T-helper 2 cell treated with Interferon-gamma antibody and Interleukin-4, amounts not matched to agents 5 μg/mL and 100 μg/mL, for 36 hours (primary cell): ENCODE measurements around the gene DDX39B.
"Not testable (repeated sequence)": the region's sequence is repeated elsewhere in the genome, so short reads cannot be mapped to it uniquely, and the experiment has no call there.

Experiments
- DNase-seq: peaks from one replicate; pipeline ENCODE4 v3.0.0; 2021; ENCODE audit warnings: low spot score
- H3K27ac Mint-ChIP-seq: one replicate; pipeline ENCODE4 v1.8.0; 2021; ENCODE audit warnings: mild to moderate bottlenecking, mixed read lengths
- H3K27me3 Mint-ChIP-seq: one replicate; pipeline ENCODE4 v1.8.0; 2021; ENCODE audit warnings: low read depth, mixed read lengths
- H3K36me3 Mint-ChIP-seq: one replicate; pipeline ENCODE4 v1.8.0; 2021; ENCODE audit warnings: low read depth, mixed read lengths
- H3K4me1 Mint-ChIP-seq: one replicate; pipeline ENCODE4 v1.8.0; 2021; ENCODE audit warnings: low read depth, mixed read lengths
- H3K4me3 Mint-ChIP-seq: one replicate; pipeline ENCODE4 v1.8.0; 2022; ENCODE audit warnings: mild to moderate bottlenecking, moderate library complexity, mixed read lengths
- H3K9me3 Mint-ChIP-seq: one replicate; pipeline ENCODE4 v1.8.0; 2021; ENCODE audit warnings: mixed read lengths

Gene DDX39B

DNA sequence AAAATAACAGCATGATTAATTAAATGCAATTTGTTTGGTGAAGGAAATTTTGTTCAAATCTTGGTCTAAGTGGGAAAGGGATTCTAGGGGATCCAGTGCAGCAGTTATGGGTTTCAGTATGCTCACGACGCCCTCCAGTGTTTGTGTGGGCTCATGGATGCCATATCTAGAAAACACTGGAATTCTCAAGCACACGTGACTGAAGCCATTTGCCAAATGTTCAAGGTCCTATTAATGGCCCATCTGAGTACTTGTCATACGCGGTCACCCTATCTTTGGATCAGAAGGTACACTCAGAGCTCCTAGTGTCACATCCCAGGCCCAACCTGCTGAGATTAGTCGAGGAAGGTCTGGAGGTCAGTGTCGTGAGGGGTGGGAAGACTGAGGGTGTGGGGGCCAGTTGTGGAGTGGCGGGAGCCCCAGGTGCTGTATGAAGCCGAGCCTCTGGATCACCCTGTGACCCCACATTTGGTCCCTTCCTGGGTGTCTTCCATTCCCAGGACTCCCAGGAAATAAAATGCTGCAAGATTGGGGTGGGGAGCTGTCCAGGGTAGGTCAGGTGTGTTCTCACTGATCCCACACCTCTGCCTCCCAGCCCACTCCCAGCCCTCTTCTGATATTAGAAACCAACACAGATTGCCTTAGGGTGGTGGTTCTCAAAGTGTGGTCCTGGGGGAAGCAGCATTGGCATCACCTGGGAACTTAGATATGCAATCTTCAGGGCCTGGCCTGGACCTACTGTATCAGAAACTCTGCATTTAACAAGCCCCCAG, 55.6 kb downstream of the DDX39B start:
- not testable (repeated sequence) for H3K4me3 Mint-ChIP-seq, H3K9me3 Mint-ChIP-seq, DNase-seq, H3K27ac Mint-ChIP-seq, H3K27me3 Mint-ChIP-seq, H3K36me3 Mint-ChIP-seq
- peaks cover 12% of the 10 kb centered on the region for H3K4me1 Mint-ChIP-seq

DNA sequence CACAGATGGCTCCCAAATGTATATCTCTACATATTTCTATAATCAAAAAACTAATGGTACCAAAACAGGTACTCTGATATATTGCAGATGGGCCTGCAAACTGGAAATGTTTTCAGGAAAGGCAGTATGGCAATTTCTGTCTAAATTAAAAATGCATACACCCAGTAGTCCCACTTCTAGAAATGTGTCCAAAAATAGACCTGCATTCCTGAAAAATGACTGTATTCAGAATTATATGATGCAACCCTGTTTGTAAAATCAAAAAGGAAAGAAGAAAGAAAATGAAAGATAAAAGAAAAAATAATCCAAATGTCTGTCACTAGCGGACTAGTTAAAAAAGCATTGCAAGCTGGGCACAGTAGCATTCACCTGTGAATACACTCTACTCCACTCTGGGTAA, 56.7 kb downstream of the DDX39B start:
- Mint-ChIP-seq H3K9me3 (no peaks in the 10 kb centered on the region), H3K27me3 (no peaks in the 10 kb centered on the region), H3K36me3 (no peaks in the 10 kb centered on the region), H3K27ac (no peak overlapping the region), H3K4me3 (no peak overlapping the region), H3K4me1 (peaks cover 5% of the 10 kb centered on the region)
- DNase-seq, result no peak

DNA sequence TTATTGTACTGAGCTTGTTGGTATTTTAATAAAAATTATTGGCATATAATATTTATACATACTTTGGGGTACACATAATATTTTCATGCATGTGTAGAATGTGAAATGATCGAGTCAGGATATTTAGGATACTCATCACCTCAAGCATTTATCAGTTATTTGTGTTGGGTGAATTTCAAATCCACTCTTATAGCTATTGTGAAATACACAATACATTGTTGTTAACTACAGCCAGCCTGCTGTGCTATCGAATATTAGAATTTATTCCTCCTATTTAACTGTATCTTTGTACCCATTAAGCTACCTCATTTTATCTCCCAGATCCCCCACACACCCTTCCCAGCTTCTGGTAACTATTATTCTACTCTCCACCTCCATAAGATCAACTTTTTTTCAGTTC, 58.4 kb downstream of the DDX39B start:
- H3K4me3 Mint-ChIP-seq, result no peak overlapping the region
- DNase-seq, result no peak
- no peaks in the 10 kb centered on the region for H3K36me3 Mint-ChIP-seq
- H3K27ac Mint-ChIP-seq, result no peak overlapping the region
- H3K27me3 Mint-ChIP-seq, result no peaks in the 10 kb centered on the region
- peaks cover 2% of the 10 kb centered on the region for H3K4me1 Mint-ChIP-seq
- no peaks in the 10 kb centered on the region for H3K9me3 Mint-ChIP-seq

DNA sequence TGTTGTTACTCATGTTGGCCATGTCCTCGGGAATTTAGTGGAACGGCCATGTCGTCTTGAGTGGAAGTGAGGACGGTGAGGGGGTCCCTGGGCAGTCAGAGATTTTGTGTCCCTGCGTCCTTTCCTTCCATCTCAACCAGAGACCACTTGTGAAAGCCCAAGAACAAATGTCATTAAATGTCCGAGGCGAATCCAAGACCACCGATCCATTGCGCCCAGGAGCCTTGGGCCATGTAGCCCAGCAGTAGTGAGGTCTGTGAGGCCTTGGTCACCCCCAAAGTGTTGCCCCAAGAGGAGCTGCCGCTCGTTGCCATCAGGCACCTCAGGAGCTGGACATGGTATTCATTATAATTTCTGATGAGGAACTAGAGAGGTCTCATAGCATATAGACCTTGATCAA, 61.2 kb downstream of the DDX39B start:
- Mint-ChIP-seq H3K27me3 (no peaks in the 10 kb centered on the region), H3K27ac (no peak overlapping the region), H3K4me1 (no peaks in the 10 kb centered on the region), H3K9me3 (no peaks in the 10 kb centered on the region), H3K36me3 (no peaks in the 10 kb centered on the region), H3K4me3 (no peak overlapping the region)
- no peak for DNase-seq
